ENCODE data around the gene PCNT. TPM values are rescaled to one million over a fixed set of nuclear protein-coding genes. Genes with fewer than 3 reads are reported as not detected.

The PCNT gene, protein sequence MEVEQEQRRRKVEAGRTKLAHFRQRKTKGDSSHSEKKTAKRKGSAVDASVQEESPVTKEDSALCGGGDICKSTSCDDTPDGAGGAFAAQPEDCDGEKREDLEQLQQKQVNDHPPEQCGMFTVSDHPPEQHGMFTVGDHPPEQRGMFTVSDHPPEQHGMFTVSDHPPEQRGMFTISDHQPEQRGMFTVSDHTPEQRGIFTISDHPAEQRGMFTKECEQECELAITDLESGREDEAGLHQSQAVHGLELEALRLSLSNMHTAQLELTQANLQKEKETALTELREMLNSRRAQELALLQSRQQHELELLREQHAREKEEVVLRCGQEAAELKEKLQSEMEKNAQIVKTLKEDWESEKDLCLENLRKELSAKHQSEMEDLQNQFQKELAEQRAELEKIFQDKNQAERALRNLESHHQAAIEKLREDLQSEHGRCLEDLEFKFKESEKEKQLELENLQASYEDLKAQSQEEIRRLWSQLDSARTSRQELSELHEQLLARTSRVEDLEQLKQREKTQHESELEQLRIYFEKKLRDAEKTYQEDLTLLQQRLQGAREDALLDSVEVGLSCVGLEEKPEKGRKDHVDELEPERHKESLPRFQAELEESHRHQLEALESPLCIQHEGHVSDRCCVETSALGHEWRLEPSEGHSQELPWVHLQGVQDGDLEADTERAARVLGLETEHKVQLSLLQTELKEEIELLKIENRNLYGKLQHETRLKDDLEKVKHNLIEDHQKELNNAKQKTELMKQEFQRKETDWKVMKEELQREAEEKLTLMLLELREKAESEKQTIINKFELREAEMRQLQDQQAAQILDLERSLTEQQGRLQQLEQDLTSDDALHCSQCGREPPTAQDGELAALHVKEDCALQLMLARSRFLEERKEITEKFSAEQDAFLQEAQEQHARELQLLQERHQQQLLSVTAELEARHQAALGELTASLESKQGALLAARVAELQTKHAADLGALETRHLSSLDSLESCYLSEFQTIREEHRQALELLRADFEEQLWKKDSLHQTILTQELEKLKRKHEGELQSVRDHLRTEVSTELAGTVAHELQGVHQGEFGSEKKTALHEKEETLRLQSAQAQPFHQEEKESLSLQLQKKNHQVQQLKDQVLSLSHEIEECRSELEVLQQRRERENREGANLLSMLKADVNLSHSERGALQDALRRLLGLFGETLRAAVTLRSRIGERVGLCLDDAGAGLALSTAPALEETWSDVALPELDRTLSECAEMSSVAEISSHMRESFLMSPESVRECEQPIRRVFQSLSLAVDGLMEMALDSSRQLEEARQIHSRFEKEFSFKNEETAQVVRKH (N-terminal part only)
- polyA plus RNA-seq (ENCODE audit: insufficient read length) = 43.5 TPM
- long read RNA-seq, donor 1, partial matches to known transcripts = 10 of 11 reads
- long read RNA-seq, donor 1, other reads (novel, unspliced or antisense) = 0 of 11 reads
- long read RNA-seq, donor 2, partial matches to known transcripts = 8 of 8 reads
- long read RNA-seq, donor 2, other reads (novel, unspliced or antisense) = 0 of 8 reads
- long read RNA-seq, donor 3, partial matches to known transcripts = 16 of 16 reads
- long read RNA-seq, donor 3, other reads (novel, unspliced or antisense) = 0 of 16 reads
- long read RNA-seq, donor 4 = 0 reads
- long read RNA-seq, donor 5, partial matches to known transcripts = 22 of 22 reads
- long read RNA-seq, donor 5, other reads (novel, unspliced or antisense) = 0 of 22 reads
- long read RNA-seq, donor 6 = 0 reads
- long read RNA-seq, donor 7, partial matches to known transcripts = 20 of 20 reads
- long read RNA-seq, donor 7, other reads (novel, unspliced or antisense) = 0 of 20 reads
- long read RNA-seq, donor 8 = 0 reads

DNA sequence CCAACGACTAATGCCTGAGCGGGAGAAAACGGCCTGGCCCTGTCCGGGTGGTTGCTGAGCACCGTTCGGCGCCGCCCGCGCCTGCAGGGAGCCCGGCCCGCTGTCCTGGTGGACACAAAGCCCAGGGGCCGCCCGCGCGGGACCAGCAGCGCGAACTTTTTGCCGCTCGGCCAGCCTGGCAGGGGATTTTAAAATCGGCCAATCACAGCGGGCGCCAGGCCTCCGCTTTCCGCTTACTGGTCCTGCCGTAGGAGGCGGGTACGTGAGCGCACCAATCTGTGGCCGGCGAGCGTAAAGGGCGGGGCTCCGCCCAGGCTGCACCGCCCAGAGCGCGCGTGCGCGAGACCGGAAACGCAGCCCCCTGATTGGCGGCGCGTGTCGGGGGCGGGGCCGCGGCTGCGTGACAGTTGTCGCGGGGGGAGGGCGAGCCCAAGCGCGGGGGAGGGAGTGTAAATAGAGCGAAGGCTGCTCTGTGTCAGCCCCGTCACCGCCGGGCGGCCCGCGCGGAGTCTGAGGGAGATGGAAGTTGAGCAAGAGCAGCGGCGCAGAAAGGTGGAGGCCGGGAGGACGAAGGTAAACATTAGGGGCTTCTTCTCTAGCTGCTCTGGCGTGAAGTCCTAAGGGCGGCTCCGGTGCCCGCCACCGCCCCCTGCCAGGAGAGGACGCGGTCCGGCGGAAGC is at the start of gene PCNT, which contains the start of gene C21orf58:
Gene PCNT (plus strand): TSS at position 447 of the 680 bp plus-strand sequence. CDS start 73 bp downstream, at position 520.
Gene C21orf58 (minus strand): TSS at position 161 of the 680 bp plus-strand sequence. CDS start 1,132 bp downstream, outside the sequence.
- DNase-seq = peak; percentile 95

DNA sequence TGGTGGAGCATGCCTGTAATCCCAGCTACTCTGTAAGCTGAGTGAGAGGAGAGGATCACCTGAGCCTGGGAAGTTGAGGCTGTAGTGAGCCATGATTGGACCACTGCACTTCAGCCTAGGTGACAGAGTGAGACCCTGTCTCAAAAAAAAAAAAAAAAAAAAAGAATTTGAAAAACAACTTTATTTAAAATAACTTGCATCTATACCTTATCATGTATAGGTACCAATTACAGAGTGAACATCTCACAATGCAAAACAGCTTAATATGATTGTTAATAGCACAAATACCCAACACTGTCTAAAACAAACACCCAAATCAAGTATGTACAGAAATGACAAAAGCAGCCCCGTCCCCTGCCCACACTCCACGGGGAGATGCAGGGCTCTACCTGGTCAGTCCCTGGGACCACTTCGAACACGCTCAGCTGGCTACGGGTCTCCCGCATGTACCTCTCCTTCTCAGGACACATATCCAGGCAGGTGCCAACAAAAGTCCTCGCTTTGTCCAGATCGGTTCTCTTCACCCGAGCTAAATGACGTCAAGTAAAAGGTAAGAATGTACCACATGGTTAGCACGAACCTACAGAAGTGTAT is 49.1 kb upstream of the PCNT start:
- no peak for DNase-seq

DNA sequence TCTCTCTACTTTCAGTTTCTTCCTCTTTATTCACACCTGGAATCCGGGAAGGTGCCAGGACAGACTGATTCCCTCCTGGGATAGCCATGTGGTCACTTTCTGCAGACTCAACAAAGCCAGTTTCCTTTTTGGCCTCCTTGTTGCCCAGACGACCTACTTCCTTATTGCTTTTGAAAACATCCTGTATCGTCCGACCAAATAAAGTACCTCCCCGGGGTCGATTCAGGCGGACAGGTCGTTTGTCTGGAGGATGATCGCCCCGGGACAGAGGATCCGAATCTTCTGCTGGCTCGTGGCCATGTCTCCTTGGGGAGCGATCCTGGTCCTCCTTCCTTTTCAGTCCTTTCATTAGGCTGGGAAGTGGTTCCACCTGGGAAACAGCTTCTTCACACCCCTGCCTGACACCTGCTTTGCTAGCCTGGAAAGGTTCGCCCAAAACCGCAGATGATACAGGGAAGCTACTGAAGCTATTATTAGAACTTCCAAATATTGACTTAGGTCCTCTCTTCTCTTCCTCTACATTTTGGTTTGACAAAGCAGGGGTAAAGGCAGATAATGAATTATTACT is 39.8 kb upstream of the PCNT start:
- DNase-seq = no peak

DNA sequence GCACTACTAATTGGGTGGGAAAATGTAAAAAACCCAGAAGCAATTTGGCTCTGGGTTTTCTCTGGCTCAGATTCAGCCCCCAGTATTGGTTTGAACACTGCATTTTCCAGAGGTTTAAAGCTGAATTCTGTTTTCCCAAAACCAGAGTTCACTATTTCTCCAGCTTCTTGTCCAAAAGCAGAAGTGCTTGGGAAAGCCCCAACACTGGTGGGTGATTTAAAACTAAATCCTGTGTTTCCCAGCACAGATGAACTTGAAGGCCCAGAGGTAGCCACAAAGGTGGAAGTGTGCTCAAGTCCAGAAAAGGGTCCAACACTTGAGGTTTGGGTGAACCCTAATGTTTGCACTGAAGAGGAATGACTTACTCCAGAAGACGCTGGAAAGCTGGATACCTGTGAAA is 39.2 kb upstream of the PCNT start:
- DNase-seq = no peak

DNA sequence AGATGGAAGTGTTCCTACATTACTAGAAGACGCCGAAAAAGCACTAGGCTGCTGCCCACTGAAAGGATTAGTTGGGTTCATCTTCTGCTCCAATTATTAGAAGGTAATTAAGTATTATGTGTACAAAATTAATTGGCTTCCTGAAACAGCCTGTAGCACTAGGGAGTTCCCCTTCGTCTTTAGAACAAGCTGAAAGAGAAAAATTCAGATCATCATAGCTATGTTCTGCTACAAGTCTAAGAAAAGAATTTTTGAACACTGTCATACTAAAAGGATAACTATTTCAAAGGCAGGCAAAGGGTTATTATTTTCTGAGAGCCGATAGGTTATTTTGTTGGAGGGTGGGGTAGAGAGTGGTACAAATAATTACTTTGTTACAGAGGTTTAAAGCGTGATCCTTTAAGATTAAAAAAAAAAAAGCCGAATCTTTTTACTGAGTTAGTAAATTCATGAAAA is 38.7 kb upstream of the PCNT start, which contains the start of gene MCM3AP:
Gene MCM3AP (minus strand): TSS at position 406 of the 456 bp plus-strand sequence. CDS start 325 bp downstream, at position 81.
- no peak for DNase-seq

DNA sequence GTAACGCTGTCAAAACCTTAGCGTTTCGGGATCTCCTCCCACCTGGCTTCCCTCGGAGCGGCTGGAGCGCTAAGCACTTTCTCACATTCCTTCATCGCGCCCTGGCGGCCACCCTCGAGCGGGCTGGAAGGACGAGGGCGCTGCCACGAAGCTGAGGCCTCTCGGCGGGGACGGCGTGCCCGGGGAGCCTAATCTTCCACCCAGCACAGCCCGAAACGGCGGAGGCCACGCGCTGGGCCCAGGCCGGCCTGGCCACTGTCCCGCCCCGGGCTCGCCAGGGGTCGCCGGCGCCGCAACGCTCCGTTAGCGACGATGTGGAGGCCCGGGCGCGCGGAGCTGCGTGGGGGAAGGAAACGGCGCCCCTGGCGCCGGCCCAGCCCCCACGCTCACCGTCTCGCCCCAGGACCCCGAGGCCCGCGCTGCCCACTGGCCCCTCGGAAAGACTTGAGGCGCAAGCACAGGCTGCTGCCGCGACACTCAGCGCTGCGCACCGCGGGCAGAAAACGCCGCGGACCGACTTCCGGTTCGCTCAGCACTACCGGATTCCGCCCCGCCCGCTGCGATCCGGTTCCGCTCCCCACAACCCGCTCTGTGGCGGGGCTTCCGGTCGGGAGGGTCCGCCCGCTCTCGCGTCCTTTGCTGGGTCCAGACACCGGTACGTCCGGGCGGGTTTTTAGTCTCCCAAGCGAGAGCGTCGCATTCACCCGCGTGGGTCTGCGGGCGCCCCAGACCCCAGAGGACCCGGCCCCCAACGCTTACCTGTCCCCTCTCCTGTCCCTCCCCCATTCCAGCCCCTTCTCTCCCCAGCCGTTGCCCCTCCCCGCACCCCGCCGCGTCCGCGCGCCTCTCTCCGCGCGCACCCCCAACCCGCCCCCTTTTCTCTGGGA is 38.0 kb upstream of the PCNT start, which contains the start of gene YBEY:
Gene YBEY (plus strand): TSS at position 582 of the 887 bp plus-strand sequence. CDS start 572 bp downstream, outside the sequence.
- peak; percentile 89 for DNase-seq

DNA sequence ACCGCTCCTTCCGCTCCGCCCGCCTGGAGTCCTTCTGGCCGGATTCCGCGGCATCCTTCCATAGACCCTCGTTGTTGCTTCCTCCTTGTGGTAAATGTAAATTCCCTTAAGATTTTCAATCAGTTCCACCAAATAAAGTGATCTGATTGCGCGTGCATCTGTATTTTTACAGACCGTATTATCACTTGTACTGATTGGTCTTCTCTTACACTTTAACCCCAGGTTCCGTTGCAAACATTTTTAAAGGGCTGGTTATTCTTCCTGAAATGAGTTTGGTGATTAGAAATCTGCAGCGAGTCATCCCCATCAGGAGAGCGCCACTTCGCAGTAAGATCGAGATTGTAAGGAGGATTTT is 37.3 kb upstream of the PCNT start:
- no peak for DNase-seq

DNA sequence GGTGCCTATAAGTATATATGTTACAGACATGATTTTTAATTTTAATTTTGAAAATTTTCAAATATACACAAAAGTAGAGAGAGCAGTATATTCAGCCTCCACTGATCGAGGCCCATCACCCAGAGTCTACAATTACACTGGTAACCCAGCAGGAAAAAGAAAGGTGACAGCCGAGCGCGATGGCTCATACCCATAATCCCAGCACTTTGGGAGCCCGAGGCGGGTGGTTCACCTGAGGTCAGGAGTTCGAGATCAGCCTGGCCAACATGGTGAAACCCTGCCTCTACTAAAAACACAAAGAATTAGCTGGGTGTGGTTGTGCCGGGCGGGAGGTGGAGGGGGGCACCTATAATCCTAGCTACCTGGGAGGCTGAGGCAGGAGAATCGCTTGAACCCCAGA is 36.4 kb upstream of the PCNT start:
- no peak for DNase-seq

DNA sequence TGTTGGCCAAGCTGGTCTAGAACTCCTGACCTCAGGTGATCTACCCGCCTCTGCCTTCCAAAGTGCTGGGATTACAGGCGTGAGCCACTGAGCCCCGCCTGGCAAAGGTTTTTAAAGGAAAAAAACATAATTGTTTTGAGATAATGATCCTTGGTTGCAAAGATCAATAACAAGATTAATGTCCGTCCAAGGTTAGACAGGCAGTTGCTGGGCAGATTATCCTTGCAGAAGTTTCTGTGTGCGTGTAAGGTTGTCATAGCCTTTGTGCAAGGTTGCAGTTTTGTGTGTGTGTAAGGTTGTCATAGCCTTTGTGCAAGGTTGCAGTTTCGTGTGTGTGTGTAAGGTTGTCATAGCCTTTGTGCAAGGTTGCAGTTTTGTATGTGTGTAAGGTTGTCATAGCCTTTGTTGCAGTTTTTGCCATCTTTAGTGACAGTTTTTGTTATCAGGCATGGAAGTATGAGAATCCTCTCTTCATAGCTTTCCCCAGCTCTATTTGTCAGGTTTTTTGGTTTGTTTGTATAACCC is 34.2 kb upstream of the PCNT start:
- no peak for DNase-seq

DNA sequence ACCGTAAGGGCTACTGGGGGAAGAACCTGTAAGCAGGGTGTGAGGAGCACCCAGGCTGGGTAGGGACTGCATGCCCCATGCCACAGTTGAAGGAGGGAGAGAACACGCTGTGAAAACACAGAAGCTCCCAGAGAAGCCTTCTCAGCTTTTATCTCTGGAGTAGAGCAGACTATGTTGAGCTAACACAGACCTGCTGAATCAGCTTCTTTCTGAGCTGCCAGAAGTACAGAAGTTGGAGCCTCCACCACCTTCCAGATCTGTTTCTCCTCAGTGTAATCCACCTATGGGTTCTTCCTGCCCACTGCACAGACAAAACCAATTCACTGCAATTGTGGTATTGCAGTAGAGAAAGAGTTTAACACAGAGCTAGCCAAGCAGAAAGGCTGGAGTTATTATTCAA is 32.4 kb upstream of the PCNT start:
- no peak for DNase-seq

DNA sequence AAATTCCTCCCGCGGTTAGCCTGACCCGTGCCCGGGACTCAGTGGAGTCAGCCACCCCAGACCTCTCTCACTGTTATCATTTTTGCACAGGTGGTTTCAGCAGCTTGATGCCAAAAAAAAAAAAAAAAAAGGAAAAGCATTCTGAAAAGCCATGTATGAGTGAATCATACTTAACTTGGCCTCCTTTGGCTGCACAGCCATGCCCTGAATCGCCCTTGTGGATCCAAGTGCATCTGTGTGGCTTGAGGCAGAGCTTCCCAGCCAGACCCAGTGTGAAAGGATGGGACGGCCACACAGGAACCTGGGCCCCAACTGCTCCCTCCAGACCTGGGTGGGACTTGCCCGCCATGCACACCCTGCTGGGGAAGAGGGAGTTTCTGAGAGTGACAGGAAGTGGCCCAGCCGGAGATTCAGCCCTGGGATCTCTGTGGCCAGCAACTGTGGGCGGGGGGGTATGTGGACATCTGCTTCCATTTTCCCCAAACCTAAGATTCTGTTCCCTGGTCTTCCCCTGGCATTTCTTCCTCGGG is 29.2 kb upstream of the PCNT start:
- no peak for DNase-seq

DNA sequence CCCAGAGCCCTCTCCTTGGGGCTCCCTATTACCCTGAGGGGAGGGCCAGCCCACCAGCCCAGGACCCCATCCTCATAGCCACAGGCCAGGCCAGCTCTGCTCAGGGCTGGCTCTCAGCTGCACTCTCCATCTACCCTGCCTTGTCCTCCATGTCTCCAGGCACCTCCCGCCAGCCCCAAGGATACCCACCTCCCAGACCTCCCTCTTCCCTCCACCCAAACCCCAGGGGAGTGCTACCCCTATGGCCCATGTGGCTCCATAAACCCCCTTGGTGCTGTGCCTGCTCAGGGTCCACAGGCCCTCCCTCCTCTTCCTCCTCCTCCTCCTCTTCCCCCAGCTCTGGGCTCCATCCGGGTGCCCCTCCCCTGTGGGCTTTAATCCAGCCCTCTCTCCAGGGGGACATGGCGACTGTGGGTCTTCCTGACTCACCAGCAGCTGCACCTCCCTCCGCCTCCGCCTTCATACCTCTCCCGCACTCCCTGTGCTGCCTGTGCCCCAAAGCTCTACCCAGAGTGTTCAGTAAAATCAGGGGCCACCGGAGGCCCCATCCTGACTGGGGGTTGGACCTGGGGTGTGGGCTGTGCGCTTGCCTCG is 28.7 kb upstream of the PCNT start:
- DNase-seq = no peak

DNA sequence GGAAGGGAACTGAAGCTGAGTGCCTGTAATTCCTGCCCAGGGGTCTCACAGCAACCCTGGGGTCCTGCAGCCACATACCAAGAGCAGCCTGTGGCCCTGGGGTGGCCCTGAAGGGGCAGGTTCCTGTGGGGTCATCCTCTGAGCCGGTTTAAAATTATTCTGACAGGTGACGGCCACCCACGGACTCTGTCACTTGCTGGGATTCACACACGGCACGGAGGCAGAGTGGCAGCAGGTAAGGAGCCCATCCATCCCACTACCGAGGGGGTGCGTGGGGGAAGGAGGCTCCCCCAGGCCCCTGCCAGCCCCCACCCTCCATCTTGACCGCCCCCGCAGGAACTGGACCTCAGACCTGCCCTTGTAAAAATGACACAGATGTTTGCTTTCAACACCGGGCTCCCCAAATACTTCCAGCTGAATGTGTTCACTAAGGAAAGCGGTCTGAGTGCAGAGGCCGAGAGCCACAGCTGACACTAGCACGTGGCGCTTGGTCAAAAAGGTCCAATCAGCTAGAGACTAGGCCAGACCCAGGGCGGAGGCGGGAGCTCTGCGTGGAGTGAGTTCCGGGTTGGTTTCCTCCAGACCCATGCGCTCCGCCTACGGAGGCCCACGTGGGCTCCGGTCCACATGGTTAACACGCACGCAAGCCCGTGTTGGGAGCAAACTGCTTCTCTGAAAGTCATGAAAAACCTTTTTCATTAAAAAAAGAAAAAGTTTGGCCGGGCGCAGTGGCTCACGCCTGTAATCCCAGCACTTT is 27.8 kb upstream of the PCNT start:
- DNase-seq = peak; percentile 74

DNA sequence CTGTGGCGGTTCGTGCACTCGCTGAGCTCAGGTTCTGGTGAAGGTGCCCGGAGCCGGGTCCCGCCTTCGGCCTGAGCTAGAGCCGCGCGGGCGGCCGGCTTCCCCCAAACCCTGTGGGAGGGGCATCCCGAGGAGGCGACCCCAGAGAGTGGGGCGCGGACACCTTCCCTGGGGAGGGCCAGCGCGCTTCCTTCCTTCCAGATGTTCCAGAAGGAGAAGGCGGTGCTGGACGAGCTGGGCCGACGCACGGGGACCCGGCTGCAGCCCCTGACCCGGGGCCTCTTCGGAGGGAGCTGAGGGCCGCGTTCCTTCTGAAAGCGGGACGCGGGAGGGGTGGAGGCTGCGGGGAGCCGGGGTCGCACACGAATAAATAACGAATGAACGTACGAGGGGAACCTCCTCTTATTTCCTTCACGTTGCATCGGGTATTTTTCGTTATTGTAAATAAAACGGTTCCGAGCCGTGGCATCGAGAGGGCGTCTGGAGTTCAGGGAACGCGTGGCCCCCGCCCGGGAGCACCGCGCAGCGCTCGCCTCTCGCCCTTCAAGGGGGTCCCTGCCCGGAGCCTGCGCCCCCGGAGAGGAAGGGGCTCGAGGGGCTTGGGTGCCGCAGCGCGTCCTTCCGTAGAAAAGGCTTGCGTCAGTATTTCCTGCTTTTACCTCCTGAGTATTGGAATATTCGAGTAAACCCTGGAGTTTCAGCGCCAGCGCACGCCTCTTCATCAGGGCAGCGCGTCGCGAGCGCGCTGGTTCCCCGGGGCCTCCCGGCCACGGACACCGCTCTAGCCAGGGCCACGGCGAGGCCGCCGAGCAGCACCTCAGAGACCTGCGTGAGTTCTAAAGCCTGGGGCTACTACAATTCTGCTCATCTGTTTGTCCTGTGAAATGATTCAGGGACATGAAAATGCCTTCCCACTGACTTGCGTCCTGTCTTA is 26.4 kb upstream of the PCNT start:
- DNase-seq = peak; percentile 33

DNA sequence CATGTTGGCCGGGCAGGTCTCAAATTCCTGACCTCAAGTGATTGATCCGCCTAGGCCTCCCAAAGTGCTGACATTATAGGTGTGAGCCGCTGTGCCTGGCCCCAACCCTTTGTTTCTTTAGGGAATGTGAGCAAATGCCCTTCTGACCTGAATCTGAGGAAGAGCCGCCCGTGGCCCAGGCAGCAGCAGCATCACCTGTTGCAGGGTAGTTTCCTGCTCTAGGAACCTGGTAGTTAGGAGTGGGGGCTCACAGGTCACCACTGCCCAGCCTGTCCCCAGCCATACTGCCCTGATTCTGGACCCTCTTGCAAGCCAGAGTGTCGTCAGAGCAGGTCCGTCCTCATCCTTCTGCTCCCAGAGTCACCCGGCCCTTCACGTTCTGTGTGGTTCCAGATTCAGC is 24.8 kb upstream of the PCNT start:
- no peak for DNase-seq

All from left kidney (tissue), 8 donors.